HG02623 (cell line): ENCODE measurements around the gene PTGER1.

Experiments used
- ATAC-seq: cut with Tn5 transposase; IDR thresholded peaks from one replicate; pipeline ENCODE4 v1.9.1; 2021; ENCODE audit warnings: moderate library complexity; ENCODE audit not compliant: unreplicated experiment

PTGER1 gene

DNA sequence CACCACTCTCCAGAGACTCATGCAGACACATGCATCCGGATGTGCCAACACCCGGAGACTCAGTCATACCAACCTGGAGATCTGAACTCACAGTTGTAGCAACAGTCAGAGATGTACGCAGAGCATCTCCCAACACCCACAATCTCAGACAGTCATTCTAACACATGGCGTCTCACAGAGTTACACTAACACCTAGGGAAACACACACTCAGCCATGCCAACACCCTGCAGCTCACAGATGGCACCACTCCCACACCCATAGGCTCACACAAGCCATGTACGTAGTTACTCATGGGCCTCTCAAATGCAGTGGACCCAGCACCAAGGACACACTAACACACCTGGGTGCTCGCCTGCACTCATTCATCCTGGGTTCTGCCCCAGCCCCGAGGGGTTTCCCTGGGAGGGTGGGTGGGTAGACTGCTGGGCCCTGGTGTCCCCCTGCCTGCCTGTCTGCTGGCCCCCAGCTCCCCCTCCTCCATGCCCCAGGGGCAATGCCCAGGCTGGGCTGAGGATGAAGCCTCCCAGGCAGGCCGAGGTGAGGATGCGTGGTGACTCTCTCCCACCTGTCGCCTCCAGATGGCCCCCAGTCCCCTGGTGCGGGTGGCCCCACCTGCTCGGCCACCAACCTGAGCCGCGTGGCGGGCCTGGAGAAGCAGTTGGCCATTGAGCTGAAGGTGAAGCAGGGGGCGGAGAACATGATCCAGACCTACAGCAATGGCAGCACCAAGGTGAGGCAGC, 32.1 kb downstream of the PTGER1 start:
- no peak for ATAC-seq

DNA sequence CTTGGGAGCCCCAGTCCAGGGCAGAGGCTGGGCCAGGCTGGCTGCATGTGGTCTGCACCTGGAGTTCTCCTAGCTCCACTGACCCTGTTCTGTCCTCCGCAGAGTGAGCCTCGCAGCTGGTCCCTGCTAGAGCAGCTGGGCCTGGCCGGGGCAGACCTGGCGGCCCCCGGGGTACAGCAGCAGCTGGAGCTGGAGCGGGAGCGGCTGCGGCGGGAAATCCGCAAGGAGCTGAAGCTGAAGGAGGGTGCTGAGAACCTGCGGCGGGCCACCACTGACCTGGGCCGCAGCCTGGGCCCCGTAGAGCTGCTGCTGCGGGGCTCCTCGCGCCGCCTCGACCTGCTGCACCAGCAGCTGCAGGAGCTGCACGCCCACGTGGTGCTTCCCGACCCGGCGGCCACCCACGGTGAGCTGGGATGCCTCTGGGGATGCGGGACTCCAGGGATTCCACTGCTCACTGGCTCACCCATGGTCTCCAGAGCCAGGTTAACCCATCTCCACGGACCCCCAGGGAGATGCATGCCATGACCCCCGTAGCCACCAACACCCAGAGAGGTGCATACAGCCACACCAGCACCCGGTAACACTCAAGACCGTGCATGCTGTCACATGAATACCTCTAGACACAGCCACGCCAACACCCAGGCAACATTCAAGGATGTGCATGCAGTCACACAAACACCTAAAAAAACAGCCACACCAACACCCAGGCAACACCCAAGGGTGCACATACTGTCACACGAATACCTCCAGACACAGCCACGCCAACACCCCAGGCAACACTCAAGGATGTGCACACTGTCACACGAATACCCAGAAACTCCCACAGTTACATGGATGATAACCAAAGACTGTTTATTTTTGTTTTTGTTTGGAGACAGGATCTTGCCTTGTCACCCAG, 33.9 kb downstream of the PTGER1 start:
- no peak for ATAC-seq

- ATAC-seq: peak; percentile 77
Observed at GRCh38 chr19:14440049-14440448, 35.1 kb downstream of the PTGER1 start.

DNA sequence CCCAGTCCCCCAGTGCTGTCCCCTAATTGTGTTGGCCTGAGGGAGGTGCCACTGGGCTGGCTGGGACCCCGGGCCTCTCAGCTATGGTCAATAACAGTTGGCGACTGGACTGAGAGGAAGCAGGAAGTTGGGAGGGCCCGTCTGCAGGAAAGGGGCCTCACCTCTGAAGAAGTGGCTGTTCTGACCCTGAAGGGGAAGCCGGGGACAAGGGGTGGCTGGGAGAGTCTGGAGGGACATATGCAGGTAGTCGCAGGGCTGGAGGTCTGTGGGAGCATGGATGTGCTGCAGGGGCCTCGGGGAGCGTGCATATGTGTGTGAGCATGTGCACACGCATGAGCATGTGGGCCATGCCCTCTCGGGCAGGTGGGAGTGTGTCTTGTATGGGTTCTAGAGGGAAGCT, 36.1 kb downstream of the PTGER1 start:
- ATAC-seq: no peak

DNA sequence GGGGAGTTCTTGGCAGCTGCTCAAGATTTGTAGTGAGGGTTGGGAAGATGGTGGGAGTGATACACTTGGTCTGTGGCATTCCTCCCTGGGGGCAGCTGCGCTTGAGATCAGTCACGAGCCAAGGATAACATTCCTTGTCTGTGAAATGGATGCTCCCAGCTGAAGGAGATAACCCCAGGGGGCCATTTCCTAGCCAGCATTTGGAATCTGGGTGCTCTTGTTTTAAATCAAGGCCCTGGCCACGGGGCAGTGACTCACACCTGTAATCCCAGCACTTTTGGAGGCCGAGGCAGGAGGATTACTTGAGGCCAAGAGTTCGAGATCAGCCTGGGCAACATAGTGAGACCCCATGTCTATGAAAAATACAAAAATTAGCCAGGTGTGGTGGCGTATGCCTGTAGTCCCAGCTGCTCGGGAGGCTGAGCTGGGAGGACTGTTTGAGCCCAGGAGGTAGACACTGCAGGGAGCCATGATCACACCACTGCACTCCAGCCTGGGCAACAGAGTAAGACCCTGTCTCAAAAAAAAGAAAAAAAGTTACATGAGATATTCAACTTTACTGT, 37.5 kb downstream of the PTGER1 start:
- no peak for ATAC-seq

DNA sequence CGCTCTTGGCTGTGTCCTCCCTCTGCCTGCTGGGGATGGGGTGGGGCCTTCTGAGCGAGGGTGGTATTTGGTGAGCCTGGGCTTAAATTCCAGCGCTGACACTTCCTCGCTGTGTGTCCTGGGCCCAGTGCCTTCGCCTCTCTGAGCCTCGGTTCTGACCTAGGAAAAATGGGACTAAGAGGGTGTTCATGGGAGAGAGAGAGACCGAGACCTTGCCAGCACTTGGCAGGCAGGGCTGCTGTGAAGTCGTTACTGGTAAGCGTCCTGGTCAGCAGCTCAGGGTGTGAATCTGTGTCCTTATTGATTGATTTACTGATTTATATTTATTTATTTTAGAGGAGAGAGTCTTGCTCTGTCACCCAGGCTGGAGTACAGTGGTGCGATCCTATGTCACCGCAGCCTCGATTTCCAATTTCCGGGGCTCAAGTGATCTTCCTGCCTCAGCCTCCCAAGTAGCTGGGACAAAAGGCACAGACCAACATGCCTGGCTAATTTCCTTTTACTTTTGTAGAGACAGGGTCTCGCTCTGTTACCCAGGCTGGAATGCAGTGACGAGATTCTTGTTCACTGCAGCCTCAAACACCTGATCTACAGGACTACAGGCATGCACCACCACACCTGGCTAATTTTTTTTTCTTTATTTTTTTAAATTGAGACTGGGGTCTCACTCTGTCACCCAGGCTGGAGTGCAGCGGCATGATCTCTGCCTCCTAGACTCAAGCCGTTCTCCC, 39.7 kb downstream of the PTGER1 start:
- no peak for ATAC-seq

GRCh38 chr19:14434543-14435319, 40.4 kb downstream of the PTGER1 start:
- no peak for ATAC-seq

GRCh38 chr19:14433554-14434501, 41.3 kb downstream of the PTGER1 start:
- ATAC-seq: no peak

DNA sequence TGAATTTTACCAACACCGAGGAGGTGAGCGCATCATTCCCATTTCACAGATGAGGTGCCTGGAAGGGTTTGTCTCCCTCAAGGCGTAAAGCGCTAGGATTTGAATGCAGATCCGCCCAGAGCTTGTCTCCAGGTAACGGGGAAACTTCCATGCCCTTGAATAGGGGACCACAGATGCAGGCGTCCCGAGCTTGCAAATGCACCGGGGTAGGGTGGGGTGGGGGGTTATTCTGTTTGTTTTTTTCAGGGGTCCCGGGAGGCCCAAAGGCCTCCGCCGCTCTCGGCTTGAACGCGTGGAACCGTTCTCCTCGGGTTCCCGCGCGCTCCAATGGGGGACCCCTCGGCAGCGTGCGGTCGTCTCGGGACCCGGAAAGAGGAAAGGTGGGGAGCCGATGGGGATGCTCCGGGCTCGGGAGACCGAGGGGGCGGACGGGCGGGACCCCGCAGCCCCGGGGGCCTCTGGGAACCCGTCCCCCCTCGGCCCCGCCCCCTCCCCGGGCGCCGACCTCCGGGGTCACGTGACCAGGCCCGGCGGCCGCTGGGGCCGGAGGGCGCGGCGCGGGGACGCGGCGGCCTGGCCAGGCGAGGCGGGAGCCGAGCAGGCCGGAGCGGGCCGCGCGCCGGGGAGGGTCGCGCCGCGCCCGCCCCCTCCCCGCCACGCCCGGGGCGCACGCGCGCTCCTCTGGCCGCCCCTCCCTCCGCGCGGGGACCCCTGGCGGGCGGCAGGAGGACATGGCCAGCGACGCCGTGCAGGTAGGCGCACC, 42.2 kb downstream of the PTGER1 start, which contains the start of gene PKN1:
Gene PKN1, plus strand, starts transcription at position 516 of the 763 bp plus-strand sequence. Its CDS starts 216 bp downstream, at position 732.
- ATAC-seq: peak; percentile 42

DNA sequence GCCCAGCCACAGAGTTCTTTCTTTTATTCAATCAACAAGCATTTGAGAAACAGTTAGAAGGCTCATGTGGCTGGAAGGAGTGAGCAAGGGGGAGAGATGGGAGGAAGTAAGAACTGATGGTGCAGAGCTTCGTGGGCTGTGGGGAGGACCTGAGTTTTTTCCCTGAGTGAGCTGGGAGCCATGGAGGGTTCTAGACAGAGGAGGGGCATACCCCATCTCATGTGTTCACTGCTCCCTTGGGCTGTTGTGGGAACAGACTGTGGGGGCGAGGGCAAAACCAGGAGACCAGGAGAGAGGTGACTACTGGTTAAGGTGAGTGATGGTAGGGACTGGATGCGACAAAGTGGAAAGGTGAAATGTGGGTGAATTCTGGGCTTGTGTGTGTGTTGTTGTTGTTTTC, 44.4 kb downstream of the PTGER1 start:
- ATAC-seq: no peak

DNA sequence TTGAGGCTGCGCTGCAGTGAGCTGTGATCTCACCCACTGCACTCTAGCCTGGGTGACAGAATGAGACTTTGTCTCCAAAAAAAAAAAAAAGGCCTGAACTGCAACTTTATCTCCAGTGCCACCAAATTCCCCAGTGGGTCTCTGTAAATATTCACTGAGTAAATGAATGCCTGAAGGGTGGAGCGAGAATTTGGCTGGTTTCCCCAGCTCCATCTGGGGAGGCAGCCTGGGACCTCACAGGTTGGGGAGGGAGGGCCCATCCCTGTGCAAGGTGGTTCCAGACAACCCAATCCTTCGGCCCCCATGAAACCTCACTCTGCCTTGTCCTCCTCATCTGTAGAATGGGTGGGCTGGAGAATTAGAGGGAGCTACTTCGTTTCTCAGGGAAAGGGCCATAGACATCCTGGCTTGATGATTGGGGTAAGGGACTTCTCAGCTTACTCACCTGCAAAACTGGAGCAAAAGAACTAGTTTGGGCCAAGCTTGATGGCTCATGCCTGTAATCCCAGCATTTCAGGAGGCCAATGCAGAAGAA, 46.2 kb downstream of the PTGER1 start:
- no peak for ATAC-seq

GRCh38 chr19:14427461-14427860, 47.7 kb downstream of the PTGER1 start:
- ATAC-seq: no peak

- ATAC-seq: no peak
Observed at GRCh38 chr19:14425696-14426138, 49.4 kb downstream of the PTGER1 start.
